GM21367 (cell line): Measurements from ENCODE around the gene IL16.

Experiments
- ATAC-seq: cut with Tn5 transposase; IDR thresholded peaks from one replicate; pipeline ENCODE4 v1.9.1; 2021; ENCODE audit not compliant: unreplicated experiment

The IL16 gene

GRCh38 chr15:81254277-81254915, 57.7 kb downstream of the IL16 start:
- ATAC-seq = no peak

GRCh38 chr15:81254916-81255290, 58.2 kb downstream of the IL16 start:
- ATAC-seq = no peak

GRCh38 chr15:81255315-81255957, 58.8 kb downstream of the IL16 start:
- no peak for ATAC-seq

GRCh38 chr15:81255958-81256320, 59.3 kb downstream of the IL16 start:
- no peak for ATAC-seq

GRCh38 chr15:81256916-81257315, 60.2 kb downstream of the IL16 start:
- ATAC-seq = no peak

- ATAC-seq = no peak
These were observed 60.8 kb downstream of the IL16 start for GRCh38 chr15:81257435-81257834.

- no peak for ATAC-seq
These were observed 61.8 kb downstream of the IL16 start for GRCh38 chr15:81258455-81258854.

- no peak for ATAC-seq
These were observed 63.1 kb downstream of the IL16 start for GRCh38 chr15:81259760-81260298.

- ATAC-seq = no peak
These were observed 64.6 kb downstream of the IL16 start for GRCh38 chr15:81261172-81261811.

- ATAC-seq = no peak
These were observed 66.8 kb downstream of the IL16 start for GRCh38 chr15:81263477-81263876.

- no peak for ATAC-seq
These were observed 67.6 kb downstream of the IL16 start for GRCh38 chr15:81264072-81264857.

- peak; percentile 9 for ATAC-seq
These were observed 68.7 kb downstream of the IL16 start for GRCh38 chr15:81265256-81265943.

GRCh38 chr15:81265944-81266775, 69.5 kb downstream of the IL16 start:
- ATAC-seq = peak; percentile 77

- no peak for ATAC-seq
These were observed 71.7 kb downstream of the IL16 start for GRCh38 chr15:81268340-81268739.

GRCh38 chr15:81268881-81269601, 72.4 kb downstream of the IL16 start:
- ATAC-seq = no peak

- ATAC-seq = no peak
These were observed 73.5 kb downstream of the IL16 start for GRCh38 chr15:81270188-81270587.

- ATAC-seq = no peak
These were observed 74.3 kb downstream of the IL16 start for GRCh38 chr15:81270781-81271491.

- no peak for ATAC-seq
These were observed 75.3 kb downstream of the IL16 start for GRCh38 chr15:81271761-81272644.
